Neural cell (in vitro differentiated cells): Measurements from ENCODE around the gene PPP2CA. TPM values are rescaled to one million over a fixed set of nuclear protein-coding genes. Genes with fewer than 3 reads are reported as not detected.

Experiments
- H2AFZ ChIP-seq: fragments of 200-600, 300-800 bp; sonication (generic), shearing (Covaris generic); 2 replicates; pipeline ENCODE4 v1.6.0; 2014; ENCODE audit warnings: low read depth, mild to moderate bottlenecking, antibody characterized with exemption, low read length, moderate library complexity
- H3F3A ChIP-seq: fragments of 200-600 bp; shearing (Covaris generic); 2 replicates; pipeline ENCODE4 v1.6.1; 2016; ENCODE audit warnings: mild to moderate bottlenecking, moderate library complexity, mixed read lengths, antibody characterized with exemption, low read length; ENCODE audit not compliant: insufficient read depth, poor library complexity, severe bottlenecking
- H3K27ac ChIP-seq: fragments of 200-600, 300-800 bp; sonication (generic), shearing (Covaris generic); 2 replicates; pipeline ENCODE4 v1.5.1; 2014; ENCODE audit warnings: mild to moderate bottlenecking, low read length, moderate library complexity
- H3K27me3 ChIP-seq: fragments of 300-800, 200-600 bp; sonication (generic), shearing (Covaris generic); 2 replicates; pipeline ENCODE4 v1.6.0; 2014; ENCODE audit warnings: mild to moderate bottlenecking, low read depth, low read length, moderate library complexity; ENCODE audit not compliant: insufficient read depth
- H3K36me3 ChIP-seq: fragments of 300-800, 200-600 bp; sonication (generic), shearing (Covaris generic); 2 replicates; pipeline ENCODE4 v1.5.1; 2014; ENCODE audit warnings: mild to moderate bottlenecking, antibody characterized with exemption, low read length, moderate library complexity; ENCODE audit not compliant: insufficient read depth
- H3K4me2 ChIP-seq: fragments of 300-800, 200-600 bp; sonication (generic), shearing (Covaris generic); 2 replicates; pipeline ENCODE4 v1.6.0; 2014; ENCODE audit warnings: mild to moderate bottlenecking, low read length
- H3K4me3 ChIP-seq: fragments of 300-800, 200-600 bp; sonication (generic), shearing (Covaris generic); 2 replicates; pipeline ENCODE4 v1.5.1; 2014; ENCODE audit warnings: mild to moderate bottlenecking, low read length, moderate library complexity
- H3K79me2 ChIP-seq: fragments of 200-600 bp; shearing (Covaris generic); replicated peaks from 2 replicates; pipeline ENCODE4 v1.6.0; 2014; ENCODE audit warnings: mild to moderate bottlenecking, low read length, moderate library complexity; ENCODE audit not compliant: insufficient read depth
- H3K9ac ChIP-seq: fragments of 300-800, 200-600 bp; sonication (generic), shearing (Covaris generic); 2 replicates; pipeline ENCODE4 v1.6.1; 2016; ENCODE audit warnings: mild to moderate bottlenecking, low read length, mixed read lengths
- H3K9me2 ChIP-seq: fragments of 200-600 bp; shearing (Covaris generic); 2 replicates; pipeline ENCODE4 v1.6.1; 2016; ENCODE audit warnings: mild to moderate bottlenecking, low read length, mixed read lengths; ENCODE audit not compliant: insufficient read depth
- H3K9me3 ChIP-seq: fragments of 200-600, 300-800 bp; sonication (generic), shearing (Covaris generic); 2 replicates; pipeline ENCODE4 v1.6.1; 2016; ENCODE audit warnings: mild to moderate bottlenecking, mixed run types, low read length, moderate library complexity, mixed read lengths
- H4K20me1 ChIP-seq: fragments of 200-600 bp; shearing (Covaris generic); 2 replicates; pipeline ENCODE4 v1.6.1; 2016; ENCODE audit warnings: mild to moderate bottlenecking, mixed run types; ENCODE audit not compliant: insufficient read depth
- CTCF ChIP-seq: fragments of 450-650 bp; IDR thresholded peaks from 2 replicates; pipeline ENCODE4 v1.5.1; 2014; ENCODE audit warnings: antibody characterized with exemption, mild to moderate bottlenecking, moderate library complexity; ENCODE audit not compliant: poor library complexity, severe bottlenecking
- EP300 ChIP-seq: fragments of 450-650 bp; conservative IDR thresholded peaks from 2 replicates; pipeline ENCODE4 v1.6.1; 2014; ENCODE audit warnings: antibody characterized with exemption, mild to moderate bottlenecking, moderate library complexity; ENCODE audit not compliant: poor library complexity, severe bottlenecking
- EZH2 ChIP-seq: fragments of 200-600, 300-800 bp; shearing (Covaris generic), sonication (generic); IDR thresholded peaks from 2 replicates; pipeline ENCODE4 v1.6.1; 2014; ENCODE audit warnings: antibody characterized with exemption, low read length, borderline replicate concordance, mild to moderate bottlenecking; ENCODE audit not compliant: insufficient read depth, poor library complexity, severe bottlenecking
- MXI1 ChIP-seq: fragments of 450-650 bp; conservative IDR thresholded peaks from 2 replicates; pipeline ENCODE4 v1.6.1; 2014; ENCODE audit warnings: antibody characterized with exemption, mild to moderate bottlenecking; ENCODE audit not compliant: poor library complexity, severe bottlenecking
- POLR2AphosphoS5 ChIP-seq: IDR thresholded peaks from 2 replicates; pipeline ENCODE4 v1.6.1; 2012
- RAD21 ChIP-seq: fragments of 450-650 bp; conservative IDR thresholded peaks from 2 replicates; pipeline ENCODE4 v1.6.1; 2014; ENCODE audit warnings: antibody characterized with exemption, mild to moderate bottlenecking, moderate library complexity
- REST ChIP-seq: IDR thresholded peaks from 2 replicates; pipeline ENCODE4 v1.6.1; 2012; ENCODE audit warnings: borderline replicate concordance
- SMC3 ChIP-seq: fragments of 450-650 bp; conservative IDR thresholded peaks from 2 replicates; pipeline ENCODE4 v1.6.1; 2014; ENCODE audit warnings: antibody characterized with exemption, mild to moderate bottlenecking, moderate library complexity; ENCODE audit not compliant: poor library complexity
- TAF1 ChIP-seq: IDR thresholded peaks from 2 replicates; pipeline ENCODE4 v1.6.1; 2012; ENCODE audit warnings: low read depth
- polyA plus RNA-seq: library from polyadenylated mRNA; depleted of rRNA; stranded (reverse); fragments of >200 nt; gene quantifications from 2 replicates; pipeline ENCODE4 v1.2.3, GENCODE V29; 2014

PPP2CA gene
- polyA plus RNA-seq, 1 donor from 2014 or later, result 251 TPM

- peak overlapping the region; percentile 97 for H3K27ac ChIP-seq
- no peak overlapping the region for H2AFZ ChIP-seq
- H3K9ac ChIP-seq, result peak overlapping the region; percentile 94
- TF ChIP-seq MXI1 (no peak), TAF1 (no peak), EZH2 (no peak), EP300 (no peak), RAD21 (no peak), POLR2AphosphoS5 (no peak), REST (no peak), SMC3 (no peak), CTCF (no peak)
- H3K4me2 ChIP-seq, result peak overlapping the region; percentile 97
- no peaks in the 10 kb centered on the region for H3K9me3 ChIP-seq
- no peaks in the 10 kb centered on the region for H3K27me3 ChIP-seq
- H3K9me2 ChIP-seq, result no peaks in the 10 kb centered on the region
- no peaks in the 10 kb centered on the region for H3F3A ChIP-seq
- H4K20me1 ChIP-seq, result peaks cover 6% of the 10 kb centered on the region
- H3K36me3 ChIP-seq, result no peaks in the 10 kb centered on the region
- peak overlapping the region; percentile 99 for H3K4me3 ChIP-seq
- H3K79me2 ChIP-seq, result peaks cover 55% of the 10 kb centered on the region
Observed at GRCh38 chr5:134174841-134175839, 50.7 kb downstream of the PPP2CA start.

DNA sequence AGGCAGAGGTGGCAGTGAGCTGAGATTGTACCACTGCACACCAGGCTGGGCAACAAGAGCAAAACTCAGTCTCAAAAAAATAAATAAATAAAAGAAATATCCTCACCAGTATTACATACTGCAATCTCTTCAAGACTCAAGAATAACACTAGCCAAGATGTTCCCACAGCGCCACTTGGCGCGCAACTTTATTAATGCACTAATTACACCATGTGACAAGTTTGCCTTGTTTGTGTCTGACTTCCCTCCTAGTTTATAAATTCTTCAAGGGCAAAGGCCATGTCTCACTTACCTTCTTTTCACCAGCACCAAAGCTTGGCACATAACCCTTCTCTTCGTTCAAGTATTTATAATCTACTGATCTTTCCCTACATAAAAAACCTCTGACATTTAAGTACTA, 53.9 kb downstream of the PPP2CA start:
- H4K20me1 ChIP-seq, result peaks cover 6% of the 10 kb centered on the region
- peaks cover 70% of the 10 kb centered on the region for H3K79me2 ChIP-seq
- no peaks in the 10 kb centered on the region for H3K9me3 ChIP-seq
- no peak for TF ChIP-seq TAF1
- no peaks in the 10 kb centered on the region for H3K9me2 ChIP-seq
- H3K27ac ChIP-seq, result no peak overlapping the region
- H3K36me3 ChIP-seq, result no peaks in the 10 kb centered on the region
- no peaks in the 10 kb centered on the region for H3K27me3 ChIP-seq
- no peak overlapping the region for H3K4me3 ChIP-seq
- no peak overlapping the region for H3K9ac ChIP-seq
- no peak overlapping the region for H2AFZ ChIP-seq
- H3F3A ChIP-seq, result no peaks in the 10 kb centered on the region
- H3K4me2 ChIP-seq, result no peak overlapping the region
